ENCODE data around the gene DHRS7C.

Gene DHRS7C, protein sequence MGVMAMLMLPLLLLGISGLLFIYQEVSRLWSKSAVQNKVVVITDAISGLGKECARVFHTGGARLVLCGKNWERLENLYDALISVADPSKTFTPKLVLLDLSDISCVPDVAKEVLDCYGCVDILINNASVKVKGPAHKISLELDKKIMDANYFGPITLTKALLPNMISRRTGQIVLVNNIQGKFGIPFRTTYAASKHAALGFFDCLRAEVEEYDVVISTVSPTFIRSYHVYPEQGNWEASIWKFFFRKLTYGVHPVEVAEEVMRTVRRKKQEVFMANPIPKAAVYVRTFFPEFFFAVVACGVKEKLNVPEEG

DNA sequence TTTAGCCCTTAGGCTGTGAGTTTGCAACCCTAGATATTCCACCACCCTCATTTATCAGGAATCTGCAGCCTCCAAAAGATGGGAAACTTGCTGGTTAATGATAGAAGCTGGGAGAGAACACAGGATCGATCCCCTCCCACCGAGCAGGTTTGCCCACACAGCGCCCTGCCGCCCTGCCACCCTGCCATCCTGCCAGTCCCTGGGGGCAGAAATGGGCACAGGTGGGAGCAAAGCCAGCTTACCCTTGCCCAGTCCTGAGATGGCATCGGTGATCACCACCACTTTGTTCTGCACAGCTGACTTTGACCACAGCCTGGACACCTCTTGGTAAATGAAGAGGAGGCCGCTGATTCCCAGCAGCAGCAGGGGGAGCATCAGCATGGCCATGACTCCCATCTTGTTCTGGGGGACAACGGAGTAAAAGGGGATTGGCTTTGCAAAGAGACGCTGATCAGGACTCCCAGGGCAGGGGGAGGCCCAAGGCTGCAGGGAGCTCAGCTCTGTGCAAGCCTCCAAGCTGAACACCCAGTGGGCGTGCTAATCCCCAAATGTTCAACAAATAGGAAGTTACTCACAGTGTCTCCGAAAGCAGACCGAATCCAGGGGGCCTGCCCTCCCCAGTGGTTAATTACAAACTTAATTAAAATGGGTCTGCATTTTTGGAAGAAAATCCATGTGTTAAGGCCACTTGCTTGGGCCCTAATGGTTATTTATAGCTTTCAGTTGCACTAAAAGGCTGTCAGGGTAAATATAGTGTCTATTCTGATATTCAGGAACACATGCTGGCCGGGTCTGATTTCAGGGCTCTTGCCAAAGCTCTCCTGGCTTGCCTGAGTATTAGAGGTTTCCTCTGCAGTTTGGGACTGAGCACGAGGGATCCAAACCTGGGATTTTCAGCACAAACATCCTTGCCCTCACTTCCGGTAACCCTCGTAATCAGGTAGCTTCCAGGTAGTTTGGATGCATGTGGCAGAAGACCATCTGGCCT is at the start of gene DHRS7C:
TSS of gene DHRS7C (minus strand) at position 704 of the 988 bp plus-strand sequence. CDS start at position 396, 308 bp downstream.
- no peak for DNase-seq (ENCODE audit: low spot score)

DNA sequence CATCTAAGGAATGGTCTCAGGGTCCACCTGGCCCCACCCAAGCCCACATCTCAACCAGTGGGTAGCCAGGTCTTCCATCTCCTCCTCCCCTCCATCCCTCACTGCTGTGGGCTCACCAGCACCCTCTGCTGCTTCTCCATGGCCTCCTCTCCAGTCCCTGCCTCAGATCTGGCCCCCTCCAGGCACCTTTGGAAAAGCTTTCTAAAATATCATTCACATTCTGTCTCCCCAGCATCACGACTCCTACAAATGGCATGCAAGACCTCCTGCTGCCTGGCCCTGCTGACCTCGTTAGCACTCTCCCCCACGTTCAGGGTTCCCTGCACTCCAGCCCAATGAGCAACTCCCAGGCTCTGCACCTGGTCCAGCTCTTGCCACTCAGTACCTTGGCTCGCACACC is 48.0 kb upstream of the DHRS7C start:
- no peak for DNase-seq (ENCODE audit: low spot score)

DNA sequence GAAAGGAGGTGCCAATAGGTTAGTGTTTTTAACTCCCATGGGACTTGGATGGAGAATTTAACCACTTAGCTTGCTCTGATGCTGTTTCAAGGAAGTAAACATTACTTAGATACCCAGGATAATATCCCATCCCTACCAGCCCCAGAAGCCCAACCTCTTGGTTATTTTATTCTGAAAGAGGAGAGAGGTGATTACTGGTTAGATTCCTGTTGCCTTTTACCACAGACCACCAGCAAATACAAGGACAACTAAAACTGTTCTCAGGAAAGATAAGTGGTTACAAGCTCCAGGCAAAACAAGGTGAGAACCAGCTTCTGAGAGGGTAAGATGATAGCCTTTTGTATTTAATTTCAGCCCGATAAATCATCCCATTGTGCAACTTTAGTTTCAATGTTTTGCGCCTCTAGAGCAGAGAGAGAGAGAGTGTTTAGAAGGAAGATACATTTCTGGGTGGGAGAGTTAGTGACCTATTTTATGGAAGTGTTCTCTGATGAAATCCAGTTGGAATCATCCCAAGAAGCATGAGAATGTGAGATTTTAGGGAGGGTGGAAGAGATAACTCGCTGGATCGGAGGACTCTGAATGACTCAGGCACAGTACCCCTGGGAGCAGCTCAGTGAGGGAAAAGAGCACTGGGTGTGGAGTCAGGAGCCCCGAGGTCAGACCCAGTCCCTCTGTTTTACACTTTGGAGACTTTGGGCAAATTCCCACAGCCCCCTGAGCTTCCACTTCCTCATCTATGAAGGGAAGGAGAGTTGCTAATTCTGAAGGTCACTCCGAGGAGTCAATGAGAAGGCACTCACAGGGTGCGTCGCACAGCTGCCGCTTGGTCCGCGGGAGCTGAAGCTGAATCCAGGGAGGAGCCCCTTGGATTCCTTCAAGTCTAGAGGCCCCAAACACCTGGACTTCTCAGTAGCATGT is 46.4 kb upstream of the DHRS7C start:
- no peak for DNase-seq (ENCODE audit: low spot score)

GRCh38 chr17:9833922-9834321 is 42.5 kb upstream of the DHRS7C start:
- no peak for DNase-seq (ENCODE audit: low spot score)

- no peak for DNase-seq (ENCODE audit: low spot score)
These were observed 39.3 kb upstream of the DHRS7C start for GRCh38 chr17:9830711-9831110.

DNA sequence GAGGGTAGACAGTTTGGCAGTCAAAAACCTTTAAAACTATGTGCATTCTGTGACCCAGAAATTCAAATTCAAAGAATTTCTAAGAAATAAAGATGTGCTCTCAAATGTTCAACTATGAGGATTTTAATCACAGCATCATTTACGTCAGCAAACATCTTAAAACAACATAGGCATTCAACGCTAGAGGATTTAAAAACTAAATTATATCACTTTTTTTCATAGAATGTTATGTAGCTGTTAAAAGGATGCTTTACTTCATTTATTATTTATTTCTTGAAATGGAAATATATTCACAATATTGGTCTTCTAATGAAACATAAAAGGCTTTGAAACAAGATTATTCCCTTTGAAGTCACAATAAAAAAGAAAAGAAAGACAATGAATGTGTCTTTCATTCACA is 38.0 kb upstream of the DHRS7C start:
- DNase-seq (ENCODE audit: low spot score): no peak

DNA sequence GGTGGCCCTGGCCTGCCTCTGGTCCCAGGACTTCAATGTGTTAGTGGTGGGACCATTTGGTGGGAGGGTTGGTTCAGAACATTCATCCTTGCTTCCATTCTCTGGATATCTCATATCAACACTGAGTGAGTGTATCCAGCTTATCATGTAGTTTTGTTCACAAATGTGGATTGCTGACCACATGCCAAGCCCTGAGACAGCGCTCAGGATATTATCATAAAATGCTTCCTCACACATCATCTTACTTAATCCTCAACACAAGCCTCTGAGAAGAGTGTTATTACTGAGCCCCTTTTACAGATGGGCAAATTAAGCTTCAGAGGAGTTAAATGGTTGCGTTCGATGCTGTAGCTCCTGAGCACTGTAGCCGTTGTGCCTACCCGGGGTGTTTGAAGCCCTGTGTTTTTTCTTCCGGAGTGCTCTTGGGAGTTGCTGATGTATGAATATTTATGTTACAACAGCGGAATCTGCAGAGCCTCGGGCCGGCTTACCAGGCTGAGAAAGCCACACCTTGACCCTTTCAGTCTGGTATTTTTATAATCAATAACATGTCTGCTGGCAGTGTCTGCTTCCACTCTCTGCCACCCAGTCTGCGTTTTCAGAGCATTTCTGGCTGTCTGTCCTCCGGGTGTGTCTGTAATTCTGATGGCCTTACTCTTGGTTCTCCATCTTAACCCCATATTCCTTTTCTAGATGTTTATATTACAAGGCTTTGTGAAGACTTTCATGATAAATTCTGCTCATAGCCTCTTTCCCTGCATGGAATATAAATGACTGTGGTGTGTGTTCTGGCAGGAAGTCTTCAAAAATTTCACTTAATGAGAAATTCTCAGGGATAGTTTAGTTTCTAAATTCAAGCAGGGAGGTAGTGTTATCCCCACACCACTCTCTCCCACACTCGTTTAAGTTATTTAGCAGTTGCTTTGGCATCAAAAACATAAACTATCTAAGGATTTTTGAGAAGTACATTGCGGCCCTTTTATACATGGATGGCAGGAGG is 37.2 kb upstream of the DHRS7C start:
- DNase-seq (ENCODE audit: low spot score): no peak

DNA sequence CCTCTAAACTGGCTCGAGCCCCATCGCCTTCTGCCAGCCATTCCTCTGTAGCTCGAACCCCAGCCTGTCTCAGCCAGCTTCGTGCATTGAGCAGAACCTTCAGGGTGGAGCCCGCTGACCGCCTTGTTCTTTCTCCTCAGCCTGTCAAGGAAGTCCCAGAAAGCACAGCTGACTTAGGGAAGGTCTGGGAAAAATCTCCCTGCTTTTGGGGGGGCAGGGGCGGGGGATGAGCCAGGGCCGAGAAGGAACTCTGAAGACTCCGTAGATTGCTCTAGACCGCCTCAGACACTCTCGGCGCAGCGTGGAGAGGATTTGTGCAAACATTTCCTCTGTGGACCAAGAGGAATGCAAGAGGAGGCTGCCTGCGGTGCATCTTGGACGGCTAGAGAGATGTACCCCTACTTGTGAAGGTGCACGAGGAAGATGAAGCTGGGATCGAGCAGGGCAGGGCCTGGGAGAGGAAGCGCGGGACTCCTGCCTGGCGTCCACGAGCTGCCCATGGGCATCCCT is 34.3 kb upstream of the DHRS7C start, which contains the start of gene GLP2R:
TSS of gene GLP2R (plus strand) at position 284 of the 510 bp plus-strand sequence. CDS start at position 424, 140 bp downstream.
- DNase-seq (ENCODE audit: low spot score): no peak

DNA sequence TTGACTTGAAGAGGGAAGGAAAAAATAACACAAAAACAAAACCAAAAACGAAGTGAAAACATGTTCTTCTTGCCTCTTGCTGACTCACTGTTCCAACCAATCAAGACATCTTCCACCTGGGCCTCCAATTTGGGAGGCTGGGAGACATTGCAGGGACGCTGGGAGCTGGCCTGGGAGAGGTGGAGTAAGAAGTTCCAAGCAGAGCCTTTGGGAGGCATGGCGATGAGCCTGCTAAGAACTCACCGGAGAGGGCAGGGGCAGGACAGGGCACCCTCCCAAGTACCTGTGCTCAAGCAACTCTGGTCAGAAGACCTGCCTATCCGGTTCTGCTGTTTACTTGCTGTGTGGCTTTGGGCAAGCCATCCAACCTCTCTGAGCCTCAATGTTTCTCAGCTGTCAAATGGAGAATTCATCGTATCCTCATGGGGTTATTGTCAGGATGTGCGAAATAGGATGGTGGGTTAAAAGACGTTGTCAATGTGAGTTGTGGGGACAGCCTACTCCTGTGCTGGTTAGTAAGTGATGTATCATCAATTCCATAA is 33.5 kb upstream of the DHRS7C start:
- no peak for DNase-seq (ENCODE audit: low spot score)

DNA sequence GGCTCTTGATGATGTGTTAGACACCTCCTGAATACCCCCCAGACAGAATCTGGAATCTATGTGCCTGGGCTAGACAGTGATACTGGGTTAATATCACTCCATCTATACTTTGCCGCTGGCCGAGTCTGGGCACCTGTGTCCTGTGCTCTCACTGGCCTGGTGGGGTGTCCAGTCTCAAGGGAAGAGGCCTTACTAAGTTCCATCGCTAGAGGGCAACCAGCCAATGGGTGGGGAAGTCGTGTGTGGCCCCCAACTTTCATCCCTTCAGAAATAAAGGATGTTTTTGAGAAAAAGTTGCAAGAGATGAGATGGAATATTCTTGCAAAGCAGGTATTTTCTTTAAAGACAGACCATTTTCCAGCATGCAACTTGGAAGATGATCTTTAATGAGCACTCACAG is 32.7 kb upstream of the DHRS7C start:
- no peak for DNase-seq (ENCODE audit: low spot score)

- DNase-seq (ENCODE audit: low spot score): peak; percentile 26
These were observed 30.5 kb upstream of the DHRS7C start, which contains the start of gene GSG1L2 for GRCh38 chr17:9821921-9822320. TSS of gene GSG1L2 (minus strand) at chr17:9822079. CDS start at chr17:9822071, 8 bp downstream.

- no peak for DNase-seq (ENCODE audit: low spot score)
These were observed 29.1 kb upstream of the DHRS7C start for GRCh38 chr17:9820448-9820847.

- DNase-seq (ENCODE audit: low spot score): no peak
These were observed 27.4 kb upstream of the DHRS7C start for GRCh38 chr17:9818760-9819159.

DNA sequence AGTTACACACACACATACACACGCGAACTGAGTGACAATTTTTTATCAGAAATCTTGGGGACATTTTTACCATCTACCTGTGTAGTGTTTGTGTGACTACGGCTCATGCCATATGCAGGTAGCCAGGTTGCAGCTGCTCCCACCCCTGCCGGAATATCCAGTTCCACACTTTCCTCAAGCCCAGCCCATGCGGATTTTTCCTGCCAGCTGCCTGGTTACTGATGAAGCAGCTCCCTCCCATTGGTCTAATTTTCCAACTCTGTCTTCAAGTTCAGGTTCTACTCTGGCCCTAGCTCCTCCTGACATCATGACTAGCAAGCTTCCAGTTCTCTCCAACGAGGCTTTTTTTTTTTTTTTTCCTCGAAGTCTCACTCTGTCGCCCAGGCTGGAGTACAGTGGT is 25.7 kb upstream of the DHRS7C start:
- DNase-seq (ENCODE audit: low spot score): peak; percentile 19

- DNase-seq (ENCODE audit: low spot score): no peak
These were observed 25.1 kb upstream of the DHRS7C start for GRCh38 chr17:9816472-9816871.

DNA sequence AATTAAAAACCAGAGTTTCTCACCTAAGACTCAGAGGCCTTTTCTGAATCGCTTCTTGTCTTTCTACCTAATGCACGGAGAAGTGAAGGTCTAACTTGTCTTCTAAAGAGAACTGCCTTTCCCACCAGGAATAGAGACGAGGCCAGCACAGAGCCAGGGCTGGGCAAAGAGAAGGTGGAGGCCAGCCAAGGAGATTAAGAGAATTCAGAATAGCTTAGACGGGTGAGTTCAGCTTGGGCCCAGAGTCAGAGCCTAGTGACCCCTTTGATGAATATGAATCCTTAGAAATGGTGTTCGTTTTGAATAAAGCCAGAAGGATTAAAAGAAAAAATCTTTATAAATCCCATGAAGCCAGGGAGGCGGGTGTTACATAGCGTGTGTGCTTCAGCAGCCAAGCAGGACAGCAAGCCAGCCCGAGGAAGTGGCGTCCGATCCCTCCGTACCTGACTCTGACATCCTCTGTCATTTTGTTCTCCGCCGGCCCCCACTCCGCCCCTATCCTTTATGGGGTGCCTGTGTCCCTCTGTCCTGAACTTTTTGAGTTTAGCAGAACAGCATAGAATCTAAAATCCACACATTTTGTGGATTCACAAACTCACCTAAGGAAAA is 23.0 kb upstream of the DHRS7C start:
- no peak for DNase-seq (ENCODE audit: low spot score)

DNA sequence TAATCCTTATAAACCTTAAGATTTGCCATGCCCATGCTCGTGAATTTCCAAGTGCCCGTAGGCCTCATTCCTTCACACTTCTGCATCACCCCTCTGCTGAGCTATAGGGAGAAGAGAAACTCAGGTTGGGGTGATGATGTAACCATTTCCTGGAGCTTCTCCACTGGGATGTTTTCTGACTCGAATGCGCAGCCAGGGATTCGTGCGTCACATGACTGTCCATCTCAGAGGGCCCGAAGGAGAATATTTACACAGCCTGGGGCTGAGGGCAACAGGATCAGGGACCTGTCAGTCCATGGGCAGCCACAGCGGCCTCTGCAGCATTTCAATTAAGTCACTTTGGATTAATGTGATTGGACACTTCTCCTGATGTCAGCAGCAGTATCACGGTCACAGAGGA is 21.8 kb upstream of the DHRS7C start:
- no peak for DNase-seq (ENCODE audit: low spot score)

- no peak for DNase-seq (ENCODE audit: low spot score)
These were observed 20.1 kb upstream of the DHRS7C start for GRCh38 chr17:9811537-9811936.

- DNase-seq (ENCODE audit: low spot score): no peak
These were observed 19.7 kb upstream of the DHRS7C start for GRCh38 chr17:9811086-9811485.
